ENCODE results near the gene KIAA1958.

DNA sequence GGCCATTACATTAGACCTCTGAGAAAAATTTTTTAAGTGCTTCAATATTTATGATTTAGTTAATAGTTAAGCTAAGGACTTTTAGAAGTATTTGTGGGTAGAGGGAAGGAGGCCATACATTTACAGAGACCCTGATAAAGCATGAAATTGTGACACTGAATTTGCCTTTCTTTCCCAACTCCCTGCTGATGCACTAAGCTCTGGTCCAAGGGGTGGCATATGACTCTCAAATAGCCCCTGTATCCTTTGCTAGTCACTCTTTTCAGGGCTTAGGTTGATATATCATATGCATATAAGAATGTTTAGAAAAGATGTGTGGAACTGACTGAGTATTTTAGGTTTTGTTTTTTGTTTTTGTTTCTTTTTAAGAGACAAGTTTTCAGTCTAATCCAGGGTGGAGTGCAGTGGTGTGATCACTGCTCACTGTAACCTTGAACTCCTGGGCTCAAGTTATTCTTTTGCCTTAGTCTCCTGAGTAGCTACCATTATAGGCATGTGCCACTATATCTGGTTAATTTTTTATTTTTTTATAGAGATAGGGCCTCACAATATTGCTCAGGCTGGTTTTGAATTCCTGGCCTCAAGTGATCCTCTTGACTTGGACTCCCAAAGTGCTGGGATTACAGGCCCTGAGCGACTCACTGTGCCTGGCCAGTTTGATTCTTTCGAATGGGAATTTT lies 20.5 kb downstream of the KIAA1958 start:
- TF ChIP-seq, protein P1, sequence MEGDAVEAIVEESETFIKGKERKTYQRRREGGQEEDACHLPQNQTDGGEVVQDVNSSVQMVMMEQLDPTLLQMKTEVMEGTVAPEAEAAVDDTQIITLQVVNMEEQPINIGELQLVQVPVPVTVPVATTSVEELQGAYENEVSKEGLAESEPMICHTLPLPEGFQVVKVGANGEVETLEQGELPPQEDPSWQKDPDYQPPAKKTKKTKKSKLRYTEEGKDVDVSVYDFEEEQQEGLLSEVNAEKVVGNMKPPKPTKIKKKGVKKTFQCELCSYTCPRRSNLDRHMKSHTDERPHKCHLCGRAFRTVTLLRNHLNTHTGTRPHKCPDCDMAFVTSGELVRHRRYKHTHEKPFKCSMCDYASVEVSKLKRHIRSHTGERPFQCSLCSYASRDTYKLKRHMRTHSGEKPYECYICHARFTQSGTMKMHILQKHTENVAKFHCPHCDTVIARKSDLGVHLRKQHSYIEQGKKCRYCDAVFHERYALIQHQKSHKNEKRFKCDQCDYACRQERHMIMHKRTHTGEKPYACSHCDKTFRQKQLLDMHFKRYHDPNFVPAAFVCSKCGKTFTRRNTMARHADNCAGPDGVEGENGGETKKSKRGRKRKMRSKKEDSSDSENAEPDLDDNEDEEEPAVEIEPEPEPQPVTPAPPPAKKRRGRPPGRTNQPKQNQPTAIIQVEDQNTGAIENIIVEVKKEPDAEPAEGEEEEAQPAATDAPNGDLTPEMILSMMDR (conservative IDR thresholded peaks at IDR 0.05; ENCODE audit: low read length), result no peak
- TF ChIP-seq EZH2phosphoT487 (IDR thresholded peaks at IDR 0.05; ENCODE audit: borderline replicate concordance), result no peak
